Erythroblast (primary cell): ENCODE measurements around the gene TRMT61A.
"Not testable (repeated sequence)": the region's sequence is repeated elsewhere in the genome, so short reads cannot be mapped to it uniquely, and the experiment has no call there.

Source experiments
- DNase-seq, 2 experiments: peaks; one replicate each; lab custom pipeline; 2025; lab: John Stamatoyannopoulos, UW
- GATA1 ChIP-seq: IDR thresholded peaks from 2 replicates; pipeline ENCODE4 v1.6.1; 2011; ENCODE audit warnings: low read depth, mild to moderate bottlenecking, control low read depth, low read length, moderate library complexity
- POLR2A ChIP-seq: IDR thresholded peaks from 2 replicates; pipeline ENCODE4 v1.6.1; 2011; ENCODE audit warnings: mild to moderate bottlenecking, low read length

The TRMT61A gene

GRCh38 chr14:103522649-103523574 lies 6.1 kb upstream of the TRMT61A start, which contains the start of gene CKB:
CKB (minus strand) TSS chr14:103522830; CDS start chr14:103522493, 337 bp downstream.
- no peak for TF ChIP-seq GATA1
- TF ChIP-seq POLR2A, result peak; percentile 10
- DNase-seq, result peak; percentile 61 to 64

GRCh38 chr14:103523575-103523954 lies 5.4 kb upstream of the TRMT61A start:
- no peak for TF ChIP-seq GATA1
- TF ChIP-seq POLR2A, result no peak

GRCh38 chr14:103524002-103524935 lies 4.7 kb upstream of the TRMT61A start:
- TF ChIP-seq POLR2A, result no peak
- no peak for TF ChIP-seq GATA1
- DNase-seq, result no peak

More at GRCh38 chr14:103523575-103523954, 5.4 kb upstream of the TRMT61A start:
- no peak for DNase-seq

GRCh38 chr14:103525430-103526246 lies 3.4 kb upstream of the TRMT61A start:
- not testable (repeated sequence) for DNase-seq

GRCh38 chr14:103526247-103526913 lies 2.6 kb upstream of the TRMT61A start:
- DNase-seq, result no peak
- no peak for TF ChIP-seq GATA1
- no peak for TF ChIP-seq POLR2A

GRCh38 chr14:103526914-103527248 lies 2.1 kb upstream of the TRMT61A start:
- no peak for DNase-seq

GRCh38 chr14:103527408-103528145 lies 1.4 kb upstream of the TRMT61A start:
- TF ChIP-seq GATA1 (no peak), POLR2A (no peak)
- DNase-seq, result no peak

More at GRCh38 chr14:103526914-103527248, 2.1 kb upstream of the TRMT61A start:
- TF ChIP-seq POLR2A (no peak), GATA1 (no peak)

GRCh38 chr14:103528146-103528586 lies 830 bp upstream of the TRMT61A start:
- no peak for DNase-seq
- TF ChIP-seq GATA1 (no peak), POLR2A (no peak)

- peak; percentile 39 to 47 for DNase-seq
- TF ChIP-seq POLR2A, result peak; percentile 43
- no peak for TF ChIP-seq GATA1
Measured at GRCh38 chr14:103529383-103530365, 678 bp downstream of the TRMT61A start.

- peak; percentile 56 to 61 for DNase-seq
- TF ChIP-seq GATA1 (no peak), POLR2A (no peak)
Measured at GRCh38 chr14:103530390-103530789, 1.4 kb downstream of the TRMT61A start.

- DNase-seq, result no peak
- TF ChIP-seq GATA1 (no peak), POLR2A (no peak)
Measured at GRCh38 chr14:103530831-103531230, 1.8 kb downstream of the TRMT61A start.
